ENCODE data around the gene DAB1. TPM values are rescaled to one million over a fixed set of nuclear protein-coding genes. Genes with fewer than 3 reads are reported as not detected.

The DAB1 gene
- total RNA-seq, 1 experiment from 2014 or later: not detected

DNA sequence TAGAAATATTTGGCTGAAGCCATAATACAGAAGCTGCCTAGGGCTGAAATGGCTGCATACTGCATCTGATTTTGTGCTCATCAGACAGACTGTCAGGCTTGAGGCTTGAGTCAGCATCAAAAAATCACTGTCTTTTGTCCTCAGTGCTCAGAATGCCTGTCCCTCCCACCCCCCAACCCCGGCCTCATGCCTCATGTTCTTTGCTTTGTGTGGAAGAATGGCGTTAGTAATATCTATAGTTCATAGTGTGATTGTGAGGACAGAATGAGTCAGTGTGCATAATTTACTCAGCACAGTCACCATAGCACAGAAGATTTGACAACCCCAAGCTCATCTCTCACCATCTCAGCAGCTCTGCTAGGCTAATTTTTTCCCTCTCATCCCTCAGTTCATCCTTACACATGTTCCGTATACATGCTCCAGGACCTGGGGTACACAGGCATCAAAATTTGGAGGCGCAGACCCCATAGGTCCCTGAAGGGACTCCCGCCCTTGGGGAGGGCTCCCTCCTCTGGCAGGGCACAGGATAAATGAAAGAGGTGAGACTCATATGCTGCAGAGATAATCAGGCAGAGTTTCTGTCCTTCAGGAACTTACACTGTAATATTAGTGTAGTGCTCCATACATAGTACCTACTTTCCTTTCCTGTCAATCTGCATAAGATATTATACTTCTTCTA is 299.0 kb downstream of the DAB1 start:
- H3K4me3 ChIP-seq: no peak overlapping the region
- peaks cover 3% of the 10 kb centered on the region; the same call in 1 of the 2 replicates for H3K27me3 ChIP-seq (replicated peaks)
- H3K27ac ChIP-seq: no peak overlapping the region
- peak in 1 of 2 experiments; percentile 33 for DNase-seq (ENCODE audit: low read depth in 1 of 2, low spot score in 2 of 2)
- 0 out of 2 replicates have a peak, but pooled peaks cover 3% of the 10 kb centered on the region for H3K4me1 ChIP-seq (replicated peaks)
- no peaks in the 10 kb centered on the region for H3K36me3 ChIP-seq
- no peaks in the 10 kb centered on the region for H3K9me3 ChIP-seq (replicated peaks)

DNA sequence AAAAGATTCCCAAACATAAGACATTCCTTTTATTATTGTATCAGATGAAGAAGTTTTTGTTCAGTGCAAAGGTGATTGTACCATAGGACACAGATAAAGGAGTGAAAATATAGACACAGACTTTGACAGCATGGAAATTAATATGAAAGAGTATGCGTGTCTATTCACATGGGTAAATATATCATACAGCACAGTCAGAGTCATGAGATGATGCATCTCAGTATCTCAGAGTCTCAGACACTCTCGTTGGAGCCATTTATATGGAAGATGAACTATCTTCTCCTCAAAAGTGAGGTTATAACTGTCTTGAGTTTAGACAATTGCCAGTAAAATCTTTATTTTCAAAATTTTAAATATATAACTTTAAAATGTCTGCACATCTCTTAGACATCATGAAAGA is 299.7 kb downstream of the DAB1 start:
- DNase-seq (ENCODE audit: low read depth in 1 of 2, low spot score in 2 of 2): no peak
- Histone ChIP-seq H3K9me3 (replicated peaks) (no peaks in the 10 kb centered on the region), H3K36me3 (no peaks in the 10 kb centered on the region), H3K4me3 (no peak overlapping the region), H3K4me1 (replicated peaks) (0 out of 2 replicates have a peak, but pooled peaks cover 3% of the 10 kb centered on the region), H3K27ac (no peak overlapping the region), H3K27me3 (replicated peaks) (peaks cover 3% of the 10 kb centered on the region; the same call in 1 of the 2 replicates)

DNA sequence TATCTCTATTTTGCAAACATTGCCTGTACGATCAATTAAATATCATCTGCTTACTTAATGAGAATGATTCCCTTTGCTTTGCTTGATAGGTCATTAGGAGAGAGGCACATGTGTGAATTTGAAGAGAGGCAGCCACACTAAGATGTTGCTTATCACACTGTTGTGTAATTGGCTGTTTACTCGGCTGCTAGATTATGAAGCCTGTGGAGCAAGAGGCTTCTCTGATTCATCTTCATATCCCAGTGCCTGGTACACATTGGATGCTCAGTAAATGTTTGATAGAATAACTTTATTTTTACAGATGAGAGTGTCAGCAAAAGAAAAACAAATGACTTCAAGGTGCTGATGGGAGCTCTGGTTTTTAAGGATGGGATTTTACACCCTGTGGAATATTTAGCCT is 301.8 kb downstream of the DAB1 start:
- H3K36me3 ChIP-seq: no peaks in the 10 kb centered on the region
- DNase-seq (ENCODE audit: low read depth in 1 of 2, low spot score in 2 of 2): no peak
- H3K27ac ChIP-seq: no peak overlapping the region
- H3K4me3 ChIP-seq: no peak overlapping the region
- H3K27me3 ChIP-seq (replicated peaks): peaks cover 3% of the 10 kb centered on the region
- no peaks in the 10 kb centered on the region for H3K9me3 ChIP-seq (replicated peaks)
- 0 out of 2 replicates have a peak, but pooled peaks cover 3% of the 10 kb centered on the region for H3K4me1 ChIP-seq (replicated peaks)

DNA sequence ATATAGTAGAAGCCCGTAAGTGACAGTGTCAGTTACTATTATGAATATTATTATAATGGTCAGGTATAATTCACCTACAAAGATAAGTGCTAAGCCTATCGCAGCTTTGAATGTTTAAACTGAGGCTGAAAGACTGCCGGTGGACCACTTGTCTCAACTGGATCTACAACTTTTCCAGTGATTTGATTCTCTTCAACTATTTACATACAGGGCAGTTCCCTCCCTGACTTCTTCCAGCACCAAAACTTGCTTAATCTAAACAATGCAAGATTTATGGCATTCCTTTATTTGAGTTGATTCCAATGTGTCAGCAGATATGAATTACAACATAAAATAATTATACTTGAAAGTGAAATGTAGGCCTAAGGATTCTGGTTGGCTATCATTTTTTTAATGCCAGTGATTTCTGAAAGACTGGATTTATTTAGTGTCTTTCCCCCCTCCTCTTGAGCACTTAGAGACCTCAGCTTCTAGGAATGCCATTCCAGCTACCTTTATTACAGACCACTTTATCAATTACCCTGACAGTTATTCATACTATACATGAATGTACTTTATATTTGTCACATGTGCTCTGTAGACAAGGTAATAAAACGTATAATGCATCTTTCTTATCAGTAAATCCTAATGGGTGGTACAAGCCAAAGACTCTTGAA is 304.8 kb downstream of the DAB1 start:
- H3K4me3 ChIP-seq: no peak overlapping the region
- no peaks in the 10 kb centered on the region for H3K4me1 ChIP-seq (replicated peaks)
- no peak for DNase-seq (ENCODE audit: low read depth in 1 of 2, low spot score in 2 of 2)
- no peak overlapping the region for H3K27ac ChIP-seq
- H3K36me3 ChIP-seq: no peaks in the 10 kb centered on the region
- H3K9me3 ChIP-seq (replicated peaks): no peaks in the 10 kb centered on the region
- H3K27me3 ChIP-seq (replicated peaks): peaks cover 3% of the 10 kb centered on the region

DNA sequence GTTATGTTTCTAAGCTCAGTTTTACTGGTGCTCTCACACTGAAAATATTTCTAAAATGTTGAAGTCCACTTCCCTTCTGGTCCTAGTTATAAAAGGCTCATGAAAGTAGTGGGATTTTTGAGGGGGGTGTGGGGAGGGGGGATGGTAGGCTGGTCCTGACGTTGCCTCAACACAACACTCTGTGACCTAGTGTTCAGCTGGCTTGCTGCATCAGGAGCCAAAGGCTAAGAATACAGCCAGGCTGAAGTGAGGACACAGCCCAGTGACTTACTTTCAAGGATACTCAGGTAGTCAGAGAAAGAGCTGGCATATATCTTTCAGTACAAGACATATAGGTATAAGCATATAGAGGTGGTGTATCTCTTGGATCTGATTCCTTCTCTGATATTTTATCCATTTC is 306.1 kb downstream of the DAB1 start:
- Histone ChIP-seq H3K27me3 (replicated peaks) (peaks cover 3% of the 10 kb centered on the region), H3K4me3 (no peak overlapping the region), H3K27ac (no peak overlapping the region), H3K36me3 (no peaks in the 10 kb centered on the region), H3K4me1 (replicated peaks) (no peaks in the 10 kb centered on the region), H3K9me3 (replicated peaks) (no peaks in the 10 kb centered on the region; the same call in 1 of the 2 replicates)
- DNase-seq (ENCODE audit: low read depth in 1 of 2, low spot score in 2 of 2): no peak

DNA sequence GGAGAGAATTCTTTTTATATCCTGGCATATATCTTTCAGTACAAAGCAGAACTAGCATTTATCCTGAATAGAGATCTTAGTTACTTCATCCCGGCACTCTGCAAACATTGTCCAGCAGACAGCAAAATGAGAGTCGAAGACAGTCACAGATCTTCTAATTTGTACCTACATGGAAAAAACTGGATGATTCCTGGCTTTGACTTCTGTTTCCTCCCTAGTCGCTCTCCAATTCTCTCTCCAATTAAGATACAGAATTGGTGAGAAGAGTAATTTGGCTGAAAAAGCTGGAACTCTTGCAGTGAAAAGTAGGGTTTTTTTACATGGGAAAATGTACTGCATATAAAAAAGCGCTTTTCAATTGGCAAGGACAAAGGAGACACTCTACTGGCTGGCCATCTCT is 307.0 kb downstream of the DAB1 start:
- H3K4me1 ChIP-seq (replicated peaks): no peaks in the 10 kb centered on the region
- no peak overlapping the region for H3K4me3 ChIP-seq
- H3K27ac ChIP-seq: no peak overlapping the region
- H3K36me3 ChIP-seq: no peaks in the 10 kb centered on the region
- no peaks in the 10 kb centered on the region; the same call in 1 of the 2 replicates for H3K9me3 ChIP-seq (replicated peaks)
- no peak for DNase-seq (ENCODE audit: low read depth in 1 of 2, low spot score in 2 of 2)
- H3K27me3 ChIP-seq (replicated peaks): peaks cover 3% of the 10 kb centered on the region

DNA sequence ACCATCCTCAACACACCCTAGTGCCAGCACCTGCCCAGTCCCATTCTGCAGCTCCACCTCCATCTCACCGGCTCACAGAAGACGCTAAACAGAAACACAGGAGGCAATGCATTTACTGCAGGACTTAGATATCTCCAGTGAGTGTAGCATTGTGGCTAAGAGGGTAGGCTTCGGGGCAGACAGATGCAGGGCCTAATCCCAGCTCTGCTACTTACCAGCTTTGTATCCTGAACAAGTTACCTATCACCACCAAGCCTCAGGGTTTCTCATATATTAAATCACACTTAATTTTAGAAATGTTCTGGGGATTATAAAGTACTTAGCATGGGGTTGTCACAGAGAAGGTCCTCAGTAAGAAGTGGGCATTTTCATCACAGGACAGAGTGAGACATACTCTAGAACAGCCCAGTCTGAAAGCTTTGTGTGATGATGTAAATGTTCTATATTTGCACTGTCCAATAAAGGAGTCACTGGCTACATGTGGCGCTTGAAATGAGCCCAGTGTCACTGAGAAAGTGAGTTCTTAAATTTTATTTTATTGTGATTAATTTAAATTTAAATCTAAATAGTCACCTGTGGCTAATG is 308.7 kb downstream of the DAB1 start:
- DNase-seq (ENCODE audit: low read depth in 1 of 2, low spot score in 2 of 2): no peak
- Histone ChIP-seq H3K4me1 (replicated peaks) (no peaks in the 10 kb centered on the region), H3K4me3 (no peak overlapping the region), H3K9me3 (replicated peaks) (no peaks in the 10 kb centered on the region; the same call in 1 of the 2 replicates), H3K27me3 (replicated peaks) (no peaks in the 10 kb centered on the region; the same call in none of the 2 replicates), H3K36me3 (no peaks in the 10 kb centered on the region), H3K27ac (no peak overlapping the region)

DNA sequence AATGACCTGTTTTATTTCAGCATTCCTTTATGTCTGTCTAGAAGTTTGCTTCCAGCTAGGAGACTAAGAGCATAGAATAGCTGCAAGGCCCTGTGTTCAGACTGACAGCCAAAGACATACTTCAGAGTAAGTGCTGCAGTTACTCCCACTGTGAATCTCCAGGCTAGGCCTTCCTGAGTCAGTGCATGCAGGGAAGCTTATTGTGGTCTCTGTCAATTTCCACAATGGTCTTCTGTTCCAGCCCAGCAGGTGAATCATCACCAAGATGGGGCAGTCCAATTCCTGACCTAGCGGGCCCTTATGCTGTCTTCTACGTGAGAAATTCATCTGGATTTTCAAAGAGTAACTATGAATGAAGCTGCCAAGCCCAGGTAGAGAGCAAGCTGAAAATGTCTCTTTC is 311.7 kb downstream of the DAB1 start:
- no peak overlapping the region for H3K4me3 ChIP-seq

DNA sequence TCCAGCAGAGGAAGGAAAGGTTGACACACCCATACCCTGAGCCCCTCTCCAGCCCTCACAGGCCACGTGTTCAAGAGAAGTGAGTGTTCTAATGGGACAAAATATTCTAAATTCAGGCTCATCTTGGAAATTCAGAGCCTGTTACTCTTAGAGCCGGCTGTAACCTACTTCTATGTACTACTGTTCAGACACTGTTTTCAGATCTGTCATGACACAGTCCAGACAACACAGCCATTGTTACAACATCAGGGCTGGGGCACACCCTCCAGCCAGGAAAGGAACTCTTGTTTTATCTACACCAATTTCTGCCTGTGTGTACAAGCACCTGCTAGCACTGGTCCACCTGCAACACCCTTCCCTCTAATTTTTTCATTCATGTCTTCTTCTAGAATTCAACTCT is 312.7 kb downstream of the DAB1 start:
- no peaks in the 10 kb centered on the region; the same call in 1 of the 2 replicates for H3K9me3 ChIP-seq (replicated peaks)
- H3K27me3 ChIP-seq (replicated peaks): no peaks in the 10 kb centered on the region; the same call in 1 of the 2 replicates
- H3K27ac ChIP-seq: no peak overlapping the region
- no peaks in the 10 kb centered on the region for H3K36me3 ChIP-seq
- H3K4me1 ChIP-seq (replicated peaks): no peaks in the 10 kb centered on the region
- DNase-seq (ENCODE audit: low read depth in 1 of 2, low spot score in 2 of 2): no peak
- H3K4me3 ChIP-seq: no peak overlapping the region

More for the DNA sequence above, 311.7 kb downstream of the DAB1 start:
- Histone ChIP-seq H3K36me3 (no peaks in the 10 kb centered on the region), H3K9me3 (replicated peaks) (no peaks in the 10 kb centered on the region; the same call in 1 of the 2 replicates), H3K27me3 (replicated peaks) (no peaks in the 10 kb centered on the region; the same call in 1 of the 2 replicates), H3K27ac (no peak overlapping the region), H3K4me1 (replicated peaks) (no peaks in the 10 kb centered on the region)
- DNase-seq (ENCODE audit: low read depth in 1 of 2, low spot score in 2 of 2): no peak

DNA sequence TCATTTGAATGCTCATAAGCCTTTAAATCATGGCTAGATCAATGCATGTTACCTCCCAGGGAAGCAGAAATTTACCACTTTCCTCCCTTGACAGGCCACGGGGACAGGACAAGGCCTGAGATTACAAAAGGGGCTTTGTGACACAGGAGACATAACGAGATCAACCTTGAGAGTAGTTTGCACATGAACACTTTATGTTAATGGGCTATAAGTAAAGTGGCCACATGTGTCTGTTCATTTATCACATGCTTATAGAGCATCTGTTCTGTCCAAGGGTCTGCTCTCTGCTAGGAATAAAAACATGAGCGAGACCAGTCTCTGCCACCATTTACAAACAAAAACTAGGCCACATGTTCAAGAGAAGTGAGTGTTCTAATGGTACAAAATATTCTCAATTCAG is 314.0 kb downstream of the DAB1 start:
- H3K9me3 ChIP-seq (replicated peaks): no peaks in the 10 kb centered on the region; the same call in 1 of the 2 replicates
- H3K4me3 ChIP-seq: no peak overlapping the region
- no peak for DNase-seq (ENCODE audit: low read depth in 1 of 2, low spot score in 2 of 2)
- H3K27ac ChIP-seq: no peak overlapping the region
- H3K27me3 ChIP-seq (replicated peaks): no peaks in the 10 kb centered on the region; the same call in 1 of the 2 replicates
- no peaks in the 10 kb centered on the region for H3K36me3 ChIP-seq
- no peaks in the 10 kb centered on the region for H3K4me1 ChIP-seq (replicated peaks)

DNA sequence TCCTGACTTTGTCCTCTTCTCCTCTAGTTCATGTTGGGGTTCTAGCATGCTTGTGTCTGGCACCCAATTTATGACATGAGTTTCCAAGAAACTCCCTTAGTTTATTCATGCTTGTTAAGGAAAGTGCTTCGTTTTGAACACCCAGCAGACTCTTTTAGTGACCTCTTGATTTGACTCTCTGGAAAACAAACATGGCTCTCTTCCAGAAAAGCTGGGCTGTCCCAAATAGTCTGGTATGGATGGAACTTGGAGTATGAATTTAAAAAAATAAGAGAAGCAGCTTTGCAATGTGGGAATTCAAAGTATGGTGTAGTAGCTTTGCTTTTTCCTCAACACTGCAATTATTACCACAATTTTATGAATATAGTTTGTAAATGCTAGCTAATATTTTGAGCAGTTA is 314.6 kb downstream of the DAB1 start:
- H3K27ac ChIP-seq: no peak overlapping the region
- no peaks in the 10 kb centered on the region for H3K4me1 ChIP-seq (replicated peaks)
- no peak overlapping the region for H3K4me3 ChIP-seq
- H3K27me3 ChIP-seq (replicated peaks): no peaks in the 10 kb centered on the region; the same call in 1 of the 2 replicates
- no peaks in the 10 kb centered on the region; the same call in 1 of the 2 replicates for H3K9me3 ChIP-seq (replicated peaks)
- no peaks in the 10 kb centered on the region for H3K36me3 ChIP-seq
- no peak for DNase-seq (ENCODE audit: low read depth in 1 of 2, low spot score in 2 of 2)

DNA sequence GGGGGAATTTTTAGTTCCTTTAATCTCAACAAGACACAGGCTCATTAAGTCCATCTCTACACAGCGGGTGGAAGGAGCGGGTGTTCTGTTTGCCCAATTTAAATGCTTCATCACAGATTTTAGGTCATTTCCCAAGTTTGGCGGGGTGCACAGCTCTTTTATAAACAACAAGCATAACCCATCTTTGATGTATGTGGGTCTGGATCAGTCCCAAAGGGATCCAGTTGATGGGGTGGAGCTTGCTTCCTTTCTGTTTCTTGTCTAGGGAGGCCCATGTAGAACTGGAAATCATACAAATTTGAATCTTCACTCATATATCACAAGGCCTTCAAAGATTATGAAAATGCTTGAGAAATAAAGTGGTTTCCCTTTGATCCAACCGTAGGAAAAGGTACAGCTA is 317.6 kb downstream of the DAB1 start:
- no peak for DNase-seq (ENCODE audit: low read depth in 1 of 2, low spot score in 2 of 2)
- no peaks in the 10 kb centered on the region for H3K9me3 ChIP-seq (replicated peaks)
- H3K36me3 ChIP-seq: no peaks in the 10 kb centered on the region
- no peak overlapping the region for H3K27ac ChIP-seq
- no peaks in the 10 kb centered on the region for H3K4me1 ChIP-seq (replicated peaks)
- H3K27me3 ChIP-seq (replicated peaks): no peaks in the 10 kb centered on the region
- no peak overlapping the region for H3K4me3 ChIP-seq

DNA sequence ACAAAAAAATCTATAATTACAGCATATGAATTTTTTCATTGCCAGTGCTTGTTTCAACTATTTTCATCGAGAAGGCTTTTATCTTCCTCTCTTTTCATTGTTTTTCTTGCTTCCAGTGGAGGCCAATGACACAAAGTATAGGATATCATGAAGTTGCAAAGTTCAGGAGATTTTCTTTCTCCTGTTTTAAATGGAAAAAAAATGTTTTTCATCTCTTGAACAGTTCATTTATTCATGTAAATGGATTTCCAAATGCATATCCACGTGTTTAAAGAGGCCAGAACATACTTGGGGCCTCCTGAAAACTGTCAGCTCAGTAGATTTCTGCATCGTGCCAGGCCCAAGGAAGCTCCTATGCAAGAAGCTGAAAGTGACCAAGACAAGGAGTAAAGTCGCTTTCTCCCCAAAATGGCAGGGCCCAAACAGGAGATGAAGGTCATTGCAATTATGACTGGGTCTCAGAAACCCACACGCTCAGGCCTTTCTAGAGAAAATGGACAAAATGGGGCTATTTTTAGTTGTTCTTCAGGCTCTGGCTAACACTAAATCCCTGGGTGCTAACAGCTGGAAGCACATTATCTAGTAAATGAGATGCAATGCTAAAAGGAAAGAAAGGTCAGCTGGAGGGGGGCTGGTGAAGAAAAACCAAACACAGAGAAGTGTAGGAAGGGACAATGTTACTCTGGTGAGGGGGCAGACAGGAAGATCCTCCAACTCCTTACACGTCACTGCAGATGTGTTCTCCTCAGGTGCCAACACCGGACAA is 321.1 kb downstream of the DAB1 start:
- Histone ChIP-seq H3K9me3 (replicated peaks) (no peaks in the 10 kb centered on the region), H3K36me3 (no peaks in the 10 kb centered on the region), H3K27me3 (replicated peaks) (no peaks in the 10 kb centered on the region), H3K4me1 (replicated peaks) (no peaks in the 10 kb centered on the region), H3K27ac (no peak overlapping the region), H3K4me3 (no peak overlapping the region)
- no peak for DNase-seq (ENCODE audit: low read depth in 1 of 2, low spot score in 2 of 2)
